Measurements from ENCODE around the gene PRR12. TPM values are rescaled to one million over a fixed set of nuclear protein-coding genes. Genes with fewer than 3 reads are reported as not detected.

The PRR12 gene
- total and polyA plus RNA-seq, 9 of the 15 experiments (the other 6 are each of a cell fraction or from before 2014, with no cell fraction given), result 0.01 to 21.1 (median 0.98) TPM

DNA sequence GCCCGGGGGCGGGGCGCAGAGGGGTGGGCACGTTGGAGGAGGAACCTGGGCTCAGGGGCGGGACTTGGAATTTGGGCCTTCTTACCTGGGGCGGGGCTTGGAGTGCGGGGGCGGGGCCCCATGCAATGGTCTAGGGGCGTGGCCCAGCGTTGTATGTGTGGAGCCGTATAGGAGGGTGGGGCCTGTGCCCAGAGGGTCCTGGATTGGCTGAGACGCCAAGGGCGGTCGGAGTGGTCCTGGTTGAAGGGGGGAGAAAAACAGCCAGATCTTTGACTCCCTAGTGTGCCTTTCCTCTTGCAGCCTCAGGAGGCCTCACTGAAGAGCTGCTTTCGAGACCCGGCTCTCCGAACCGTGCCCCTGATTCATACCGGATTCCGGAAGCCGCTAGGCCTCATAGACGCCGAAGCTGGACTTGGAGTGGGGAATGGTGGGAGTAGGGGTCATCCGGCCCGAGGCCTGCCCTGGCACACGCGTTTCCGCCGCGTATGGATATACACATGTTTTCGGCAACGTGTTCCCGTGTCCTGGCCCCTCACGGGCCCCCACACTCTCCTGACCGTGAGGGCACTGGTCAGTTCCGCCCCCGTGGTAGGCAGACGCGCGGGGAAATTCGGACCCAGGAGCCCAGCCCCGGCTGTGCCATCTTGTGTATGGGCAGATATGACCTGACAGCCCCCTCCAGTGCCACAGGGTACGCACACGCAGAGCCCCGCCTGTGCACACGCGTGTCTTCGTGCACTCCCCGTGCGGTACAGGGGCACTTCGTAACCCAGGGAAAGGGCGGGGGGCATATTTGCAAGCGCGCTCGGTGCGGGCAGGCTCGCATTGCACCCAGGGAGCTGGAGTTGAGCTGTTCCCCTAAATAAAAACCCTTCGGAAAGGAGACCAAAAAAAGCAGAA is 661 bp upstream of the PRR12 start (continued):
- TF ChIP-seq, protein P1, sequence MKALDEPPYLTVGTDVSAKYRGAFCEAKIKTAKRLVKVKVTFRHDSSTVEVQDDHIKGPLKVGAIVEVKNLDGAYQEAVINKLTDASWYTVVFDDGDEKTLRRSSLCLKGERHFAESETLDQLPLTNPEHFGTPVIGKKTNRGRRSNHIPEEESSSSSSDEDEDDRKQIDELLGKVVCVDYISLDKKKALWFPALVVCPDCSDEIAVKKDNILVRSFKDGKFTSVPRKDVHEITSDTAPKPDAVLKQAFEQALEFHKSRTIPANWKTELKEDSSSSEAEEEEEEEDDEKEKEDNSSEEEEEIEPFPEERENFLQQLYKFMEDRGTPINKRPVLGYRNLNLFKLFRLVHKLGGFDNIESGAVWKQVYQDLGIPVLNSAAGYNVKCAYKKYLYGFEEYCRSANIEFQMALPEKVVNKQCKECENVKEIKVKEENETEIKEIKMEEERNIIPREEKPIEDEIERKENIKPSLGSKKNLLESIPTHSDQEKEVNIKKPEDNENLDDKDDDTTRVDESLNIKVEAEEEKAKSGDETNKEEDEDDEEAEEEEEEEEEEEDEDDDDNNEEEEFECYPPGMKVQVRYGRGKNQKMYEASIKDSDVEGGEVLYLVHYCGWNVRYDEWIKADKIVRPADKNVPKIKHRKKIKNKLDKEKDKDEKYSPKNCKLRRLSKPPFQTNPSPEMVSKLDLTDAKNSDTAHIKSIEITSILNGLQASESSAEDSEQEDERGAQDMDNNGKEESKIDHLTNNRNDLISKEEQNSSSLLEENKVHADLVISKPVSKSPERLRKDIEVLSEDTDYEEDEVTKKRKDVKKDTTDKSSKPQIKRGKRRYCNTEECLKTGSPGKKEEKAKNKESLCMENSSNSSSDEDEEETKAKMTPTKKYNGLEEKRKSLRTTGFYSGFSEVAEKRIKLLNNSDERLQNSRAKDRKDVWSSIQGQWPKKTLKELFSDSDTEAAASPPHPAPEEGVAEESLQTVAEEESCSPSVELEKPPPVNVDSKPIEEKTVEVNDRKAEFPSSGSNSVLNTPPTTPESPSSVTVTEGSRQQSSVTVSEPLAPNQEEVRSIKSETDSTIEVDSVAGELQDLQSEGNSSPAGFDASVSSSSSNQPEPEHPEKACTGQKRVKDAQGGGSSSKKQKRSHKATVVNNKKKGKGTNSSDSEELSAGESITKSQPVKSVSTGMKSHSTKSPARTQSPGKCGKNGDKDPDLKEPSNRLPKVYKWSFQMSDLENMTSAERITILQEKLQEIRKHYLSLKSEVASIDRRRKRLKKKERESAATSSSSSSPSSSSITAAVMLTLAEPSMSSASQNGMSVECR (CRISPR knock-in tag; IDR thresholded peaks at IDR 0.05), result peak; percentile 90
- TF ChIP-seq RBM25 (IDR thresholded peaks at IDR 0.05; ENCODE audit: low read depth, low read length, severe bottlenecking) (no peak), PHF20 (IDR thresholded peaks at IDR 0.05; ENCODE audit: partially characterized antibody) (peak; percentile 33), CEBPG (CRISPR knock-in tag; IDR thresholded peaks at IDR 0.05) (peak; percentile 46; the same call in 1 of the 2 replicates), CEBPG (tag; conservative IDR thresholded peaks at IDR 0.05 in 1 of 2, IDR thresholded peaks at IDR 0.05 in 1 of 2) (no peak), TAF1 (IDR thresholded peaks at IDR 0.05; ENCODE audit: control insufficient read depth, extremely low read depth, insufficient read depth, low read length, severe bottlenecking) (peak; percentile 87), ZNF41 (CRISPR knock-in tag; conservative IDR thresholded peaks at IDR 0.05) (no peak), CBX8 (IDR thresholded peaks at IDR 0.05; ENCODE audit: borderline replicate concordance, extremely low read depth, low read depth, low read length, poor library complexity, severe bottlenecking) (no peak), PHF8 (IDR thresholded peaks at IDR 0.05; ENCODE audit: borderline replicate concordance, low read length) (peak; percentile 86), IRF2 (CRISPR knock-in tag; IDR thresholded peaks at IDR 0.05) (no peak), ZNF239 (CRISPR knock-in tag; IDR thresholded peaks at IDR 0.05) (no peak), SAFB (IDR thresholded peaks at IDR 0.05; ENCODE audit: borderline replicate concordance, low read depth, low read length) (peak; percentile 58; the same call in 1 of the 2 replicates), TEAD4 (IDR thresholded peaks at IDR 0.05; ENCODE audit: low read length) (0 out of 2 replicates have a peak, but pooled peaks have one; percentile 20), TEAD4 (CRISPR knock-in tag; IDR thresholded peaks at IDR 0.05; ENCODE audit: borderline replicate concordance) (peak; percentile 82), DPF2 (IDR thresholded peaks at IDR 0.05) (peak; percentile 73), ASH1L (IDR thresholded peaks at IDR 0.05; ENCODE audit: borderline replicate concordance, low read depth, partially characterized antibody) (no peak), CBX3 (IDR thresholded peaks at IDR 0.05; ENCODE audit: borderline replicate concordance in 1 of 2, low read length in 2 of 2) (0 out of 3 replicates have a peak, but pooled peaks of 1 of the 2 experiments have one; percentile 11)
- TF ChIP-seq, protein P2, sequence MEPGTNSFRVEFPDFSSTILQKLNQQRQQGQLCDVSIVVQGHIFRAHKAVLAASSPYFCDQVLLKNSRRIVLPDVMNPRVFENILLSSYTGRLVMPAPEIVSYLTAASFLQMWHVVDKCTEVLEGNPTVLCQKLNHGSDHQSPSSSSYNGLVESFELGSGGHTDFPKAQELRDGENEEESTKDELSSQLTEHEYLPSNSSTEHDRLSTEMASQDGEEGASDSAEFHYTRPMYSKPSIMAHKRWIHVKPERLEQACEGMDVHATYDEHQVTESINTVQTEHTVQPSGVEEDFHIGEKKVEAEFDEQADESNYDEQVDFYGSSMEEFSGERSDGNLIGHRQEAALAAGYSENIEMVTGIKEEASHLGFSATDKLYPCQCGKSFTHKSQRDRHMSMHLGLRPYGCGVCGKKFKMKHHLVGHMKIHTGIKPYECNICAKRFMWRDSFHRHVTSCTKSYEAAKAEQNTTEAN (CRISPR knock-in tag; IDR thresholded peaks at IDR 0.05), result 0 out of 2 replicates have a peak, but pooled peaks have one; percentile 48
- TF ChIP-seq, protein P3, sequence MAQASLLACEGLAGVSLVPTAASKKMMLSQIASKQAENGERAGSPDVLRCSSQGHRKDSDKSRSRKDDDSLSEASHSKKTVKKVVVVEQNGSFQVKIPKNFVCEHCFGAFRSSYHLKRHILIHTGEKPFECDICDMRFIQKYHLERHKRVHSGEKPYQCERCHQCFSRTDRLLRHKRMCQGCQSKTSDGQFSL (CRISPR knock-in tag; IDR thresholded peaks at IDR 0.05), result peak; percentile 68; the same call in 1 of the 2 replicates
- TF ChIP-seq, protein P3 (tag; IDR thresholded peaks at IDR 0.05), result peak in 1 of 2 experiments; percentile 56; a peak in 1 of 4 replicates

Data from K562 (cell line).